CD4-positive, alpha-beta T cell treated with Interleukin-21 for 1 hour (primary cell): ENCODE data around the gene PIGU.
"Not testable (repeated sequence)": the region's sequence is repeated elsewhere in the genome, so short reads cannot be mapped to it uniquely, and the experiment has no call there.

Experiments
- DNase-seq: peaks from one replicate; pipeline ENCODE4 v3.0.0-alpha.2; 2020

The PIGU gene

GRCh38 chr20:34531608-34532265 lies 145.2 kb downstream of the PIGU start:
- DNase-seq, result no peak

DNA sequence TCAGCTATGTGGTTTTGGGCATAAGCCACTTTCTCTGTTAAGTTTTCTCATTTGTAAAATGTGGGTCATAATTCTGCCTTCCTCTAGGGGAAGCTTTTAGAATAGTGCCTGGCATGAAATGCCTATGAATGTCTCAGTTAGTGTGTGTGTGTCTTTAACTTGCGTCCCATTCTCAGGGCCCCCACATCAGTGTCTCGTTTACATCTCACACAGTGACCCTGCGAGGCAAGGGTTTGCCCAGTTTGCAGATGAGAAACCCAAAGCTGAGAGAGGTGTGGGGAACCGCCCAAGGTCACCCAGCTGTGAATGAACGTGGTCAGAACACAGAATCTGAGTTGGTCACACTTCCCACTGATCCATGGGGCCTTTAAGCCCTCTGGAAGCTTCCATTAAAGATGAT lies 146.6 kb downstream of the PIGU start:
- DNase-seq, result no peak

GRCh38 chr20:34529742-34530141 lies 147.2 kb downstream of the PIGU start:
- no peak for DNase-seq

DNA sequence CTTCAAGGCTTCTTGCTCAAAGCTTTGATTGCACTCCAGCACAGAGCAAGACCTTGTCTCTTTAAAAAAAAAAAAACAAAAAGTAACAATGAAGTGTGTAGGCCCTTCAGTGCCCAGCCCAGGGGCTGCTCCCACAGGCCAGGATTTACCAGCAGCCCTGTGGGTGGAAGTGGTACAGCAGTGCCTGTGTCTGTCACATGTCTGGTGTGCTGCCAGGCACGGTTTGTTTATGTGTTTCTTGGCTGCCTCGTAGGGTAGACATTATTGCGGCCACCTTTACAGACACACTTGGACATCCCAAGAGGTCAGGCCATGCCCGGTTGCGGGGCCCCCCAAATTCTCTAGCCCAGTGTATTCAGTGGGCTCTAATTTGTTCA lies 148.0 kb downstream of the PIGU start:
- no peak for DNase-seq

DNA sequence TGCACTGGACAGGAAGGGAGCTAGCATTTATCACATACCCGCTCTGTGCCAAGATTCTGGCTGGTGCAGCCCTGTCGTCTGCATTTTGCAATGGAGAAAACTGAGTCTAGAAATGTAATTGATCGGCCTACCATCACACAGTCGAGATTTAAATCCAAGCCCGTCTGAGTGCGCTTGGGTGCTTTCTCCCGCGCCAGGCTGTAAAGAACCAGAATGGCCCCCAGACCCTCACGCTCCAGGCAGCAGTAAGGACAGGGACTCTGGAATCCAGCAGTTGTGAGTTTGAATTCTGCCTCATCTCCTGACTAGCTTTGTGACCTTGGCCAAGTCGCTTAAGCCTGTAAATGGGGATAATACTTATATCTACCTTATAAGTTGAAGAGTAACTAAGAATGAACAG lies 149.9 kb downstream of the PIGU start:
- no peak for DNase-seq

- DNase-seq, result no peak
These were observed 150.4 kb downstream of the PIGU start for GRCh38 chr20:34526466-34526865.

DNA sequence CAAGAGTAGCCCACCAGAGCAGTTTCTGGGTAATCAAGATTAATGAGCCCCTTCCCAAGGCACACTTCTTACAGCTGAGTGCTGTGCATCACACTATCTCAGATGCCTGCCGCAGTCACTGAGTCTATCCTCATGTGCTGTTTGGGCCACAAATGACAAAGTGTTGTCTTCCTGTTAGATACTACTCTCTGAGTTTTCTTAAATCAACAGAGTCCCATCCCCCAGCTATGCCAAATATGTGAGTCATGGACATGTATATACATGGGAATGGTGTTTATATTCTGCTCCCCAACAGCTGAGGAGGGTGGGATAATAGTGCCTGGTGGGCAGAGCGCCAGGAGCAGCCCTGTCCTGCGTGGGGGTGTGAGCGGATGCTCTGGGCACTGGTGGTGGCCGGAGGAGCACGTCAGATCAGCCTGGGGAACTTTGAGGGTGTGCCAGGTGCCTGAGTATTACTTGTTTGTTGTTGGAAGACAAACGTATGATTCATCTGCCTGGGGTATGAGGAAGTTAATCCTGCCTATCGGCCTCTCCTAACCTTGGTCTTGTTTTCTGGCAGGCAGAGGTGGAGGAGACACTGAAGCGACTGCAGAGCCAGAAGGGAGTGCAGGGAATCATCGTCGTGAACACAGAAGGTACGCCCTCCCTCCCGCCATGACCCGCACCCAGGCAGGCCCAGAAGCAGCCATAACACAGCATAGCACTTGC lies 151.0 kb downstream of the PIGU start:
- DNase-seq, result no peak

- no peak for DNase-seq
These were observed 151.6 kb downstream of the PIGU start for GRCh38 chr20:34525342-34525708.

DNA sequence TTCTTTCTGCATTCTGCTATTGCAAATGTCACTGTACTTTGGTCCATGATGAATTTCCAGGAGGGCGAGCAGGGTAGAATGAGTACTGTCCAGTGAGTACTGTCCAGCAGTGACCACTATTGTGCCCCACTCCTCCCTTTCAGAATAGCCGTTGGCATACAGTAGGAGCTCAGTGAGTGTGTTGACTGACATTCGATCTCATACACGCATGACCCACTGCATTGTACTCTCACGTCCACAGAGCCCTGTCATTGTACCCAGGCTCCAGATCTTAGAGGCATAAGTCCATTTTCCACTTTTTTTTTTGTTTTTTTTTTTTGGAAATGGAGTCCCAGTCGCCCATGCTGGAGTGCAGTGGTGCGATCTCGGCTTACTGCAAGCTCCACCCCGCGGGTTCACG lies 152.5 kb downstream of the PIGU start:
- no peak for DNase-seq

GRCh38 chr20:34522969-34523871 lies 153.7 kb downstream of the PIGU start:
- DNase-seq, result peak; percentile 49

- DNase-seq, result not testable (repeated sequence)
These were observed 157.1 kb downstream of the PIGU start for GRCh38 chr20:34519841-34520240.

DNA sequence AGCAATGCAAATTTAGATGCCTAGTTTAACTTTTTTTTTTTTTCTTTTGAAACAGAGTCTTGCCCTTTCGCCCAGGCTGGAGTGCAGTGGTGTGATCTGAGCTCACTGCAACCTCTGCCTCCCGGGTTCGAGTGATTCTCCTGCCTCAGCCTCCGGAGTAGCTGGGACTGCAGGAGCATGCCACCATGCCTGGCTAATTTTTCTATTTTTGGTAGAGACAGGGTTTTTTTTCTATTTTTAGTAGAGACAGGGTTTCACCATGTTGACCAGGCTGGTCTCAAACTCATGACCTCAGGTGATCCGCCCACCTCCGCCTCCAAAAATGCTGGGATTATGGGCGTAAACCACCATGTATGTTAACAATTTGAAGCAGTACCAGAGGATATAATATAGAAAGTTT lies 158.0 kb downstream of the PIGU start:
- DNase-seq, result not testable (repeated sequence)

DNA sequence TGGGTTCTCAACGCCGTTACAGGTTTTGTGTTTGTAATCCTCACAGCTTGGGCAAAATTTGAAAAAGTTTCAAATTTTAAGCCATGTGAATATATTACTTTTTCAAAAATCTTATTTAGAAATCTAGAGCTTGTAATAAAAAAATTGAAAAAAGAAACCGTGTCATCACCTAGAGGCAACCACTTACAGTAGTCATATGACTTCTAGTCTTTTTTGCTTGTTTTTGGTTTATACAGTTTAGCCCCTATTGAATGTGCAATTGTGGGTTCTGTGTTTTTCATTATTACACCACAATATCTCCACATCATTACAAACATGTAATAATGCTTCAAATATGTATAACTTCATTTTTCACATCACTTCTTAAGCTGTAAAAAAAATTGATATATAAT lies 159.8 kb downstream of the PIGU start:
- no peak for DNase-seq

GRCh38 chr20:34516247-34517113 lies 160.4 kb downstream of the PIGU start, which contains the start of gene DYNLRB1:
TSS of gene DYNLRB1 (plus strand) at chr20:34516422. CDS start at chr20:34516459, 37 bp downstream.
- DNase-seq, result peak; percentile 94

DNA sequence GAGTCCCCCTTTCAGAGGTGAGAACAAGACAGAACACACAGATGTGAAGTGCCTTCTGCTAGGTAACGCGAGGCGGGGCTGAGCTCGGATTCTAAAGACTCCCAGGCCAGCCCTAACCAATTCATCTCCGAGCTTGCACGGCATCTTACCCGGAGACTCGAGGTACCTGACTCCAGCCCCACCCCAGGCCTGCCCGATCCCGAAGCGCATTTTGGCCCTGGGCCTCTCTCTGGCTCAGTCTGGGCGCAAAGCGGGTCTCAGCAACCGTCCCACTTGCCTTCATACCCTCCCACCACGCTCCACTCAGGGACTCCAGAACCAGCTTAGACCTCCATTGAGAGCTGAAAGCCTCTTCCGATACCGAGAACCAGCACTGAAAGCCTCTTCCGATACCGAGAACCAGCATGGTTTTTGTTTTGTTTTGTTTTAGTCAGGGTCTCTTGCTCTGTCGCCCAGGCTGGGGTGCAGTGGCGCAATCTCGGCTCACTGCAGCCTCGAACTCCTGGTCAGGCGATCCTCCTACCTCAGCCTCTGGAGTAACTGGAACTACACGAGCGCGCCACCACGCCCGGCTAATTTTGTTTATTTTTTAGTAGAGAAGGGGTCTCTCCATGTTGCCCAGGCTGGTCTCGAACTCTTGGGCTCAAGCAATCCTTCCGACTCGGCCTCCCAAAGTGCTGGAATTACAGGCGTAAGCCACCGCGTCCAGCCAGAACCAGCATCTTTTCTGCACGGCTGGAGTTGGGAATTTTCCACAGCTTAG lies 161.2 kb downstream of the PIGU start:
- peak; percentile 79 for DNase-seq

DNA sequence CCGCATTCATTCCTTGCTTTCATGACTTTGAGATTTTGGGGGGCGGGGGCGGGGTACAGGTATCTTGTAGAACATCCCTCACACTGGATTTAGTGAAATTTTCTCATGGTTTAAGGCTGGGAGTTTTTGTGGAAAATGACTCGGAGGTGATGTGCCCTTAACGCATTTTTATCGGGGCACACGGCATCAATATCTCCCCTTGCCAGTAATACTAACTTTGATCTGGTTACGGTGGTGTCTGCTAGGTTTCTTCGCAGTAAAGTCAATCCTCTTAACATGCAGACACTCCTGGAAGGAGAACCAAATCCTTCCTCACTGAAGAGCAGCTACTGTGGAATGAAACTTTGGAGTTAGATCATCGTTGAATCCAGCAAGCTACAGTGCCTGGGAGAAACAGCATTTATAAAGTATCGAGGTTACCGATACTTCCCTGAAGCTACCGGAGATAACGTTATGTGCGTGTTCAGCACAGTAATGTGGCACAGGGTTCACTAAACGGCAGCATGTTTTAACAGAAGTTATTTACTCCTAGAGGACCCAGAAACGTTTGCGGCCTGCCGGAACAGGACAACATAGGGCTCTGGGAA lies 161.9 kb downstream of the PIGU start:
- DNase-seq, result no peak

DNA sequence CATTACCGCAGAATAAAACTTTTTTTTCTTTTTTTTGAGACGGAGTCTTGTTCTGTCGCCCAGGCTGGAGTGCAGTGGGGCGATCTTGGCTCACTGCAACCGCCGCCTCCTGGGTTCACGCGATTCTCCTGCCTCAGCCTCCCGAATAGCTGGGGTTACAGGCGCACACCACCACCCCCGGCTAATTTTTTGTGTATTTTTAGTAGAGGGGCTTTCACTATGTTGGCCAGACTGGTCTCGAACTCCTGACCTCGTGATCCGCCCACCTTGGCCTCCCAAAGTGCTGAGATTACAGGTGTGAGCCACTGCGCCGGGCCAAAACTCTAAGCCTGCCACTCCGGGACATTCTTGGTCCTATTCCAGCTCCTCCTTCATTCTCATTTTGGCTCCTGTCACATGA lies 162.9 kb downstream of the PIGU start:
- not testable (repeated sequence) for DNase-seq

DNA sequence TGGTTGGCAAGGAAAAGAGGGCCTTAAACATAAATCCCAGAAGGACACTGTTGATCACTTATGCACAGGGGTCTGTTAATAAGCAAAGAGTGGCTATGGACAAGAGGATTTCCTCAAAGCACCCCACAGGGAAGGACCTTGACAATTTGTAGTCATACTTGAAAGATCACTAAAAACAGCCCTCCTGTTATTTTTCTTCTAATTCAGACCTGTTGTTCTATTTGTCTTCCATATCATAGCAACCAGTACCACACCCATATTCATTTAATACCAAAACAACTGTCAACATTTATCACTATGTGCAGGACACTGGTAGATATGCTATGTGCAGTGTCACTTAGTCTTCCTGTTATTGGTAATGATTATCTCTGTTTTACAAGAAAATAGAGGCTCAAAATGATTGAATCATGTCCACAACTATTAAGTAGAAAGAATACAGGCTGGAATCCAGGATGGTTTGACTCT lies 163.9 kb downstream of the PIGU start:
- peak; percentile 18 for DNase-seq

- no peak for DNase-seq
These were observed 164.5 kb downstream of the PIGU start for GRCh38 chr20:34512266-34512954.

GRCh38 chr20:34511891-34512265 lies 165.0 kb downstream of the PIGU start:
- no peak for DNase-seq

- DNase-seq, result no peak
These were observed 166.3 kb downstream of the PIGU start for GRCh38 chr20:34510575-34510974.
